ENCODE data around the gene SLC12A6.

GRCh38 chr15:34354286-34354685 is 16.7 kb upstream of the SLC12A6 start:
- TF ChIP-seq CTCF (IDR thresholded peaks at IDR 0.05) (no peak), ZFX (IDR thresholded peaks at IDR 0.05; ENCODE audit: borderline replicate concordance) (no peak)
